GM21423 (cell line): ENCODE data around the gene FOXP1.

Experiments used
- ATAC-seq: cut with Tn5 transposase; IDR thresholded peaks from one replicate; pipeline ENCODE4 v1.9.1; 2021; ENCODE audit warnings: mild to moderate bottlenecking, moderate library complexity; ENCODE audit not compliant: unreplicated experiment

FOXP1 gene

GRCh38 chr3:71228156-71228866 lies 355.2 kb downstream of the FOXP1 start:
- ATAC-seq = no peak

- ATAC-seq = peak; percentile 9
Observed at GRCh38 chr3:71227270-71227661, 356.3 kb downstream of the FOXP1 start.

- ATAC-seq = peak; percentile 84
Observed at GRCh38 chr3:71226565-71227269, 356.8 kb downstream of the FOXP1 start.

GRCh38 chr3:71225951-71226564 lies 357.5 kb downstream of the FOXP1 start:
- ATAC-seq = peak; percentile 1

- ATAC-seq = no peak
Observed at GRCh38 chr3:71225002-71225684, 358.4 kb downstream of the FOXP1 start.

- peak; percentile 98 for ATAC-seq
Observed at GRCh38 chr3:71219744-71220638, 363.5 kb downstream of the FOXP1 start.

- ATAC-seq = no peak
Observed at GRCh38 chr3:71218508-71218907, 365.0 kb downstream of the FOXP1 start.

- no peak for ATAC-seq
Observed at GRCh38 chr3:71217640-71218222, 365.8 kb downstream of the FOXP1 start.

- ATAC-seq = no peak
Observed at GRCh38 chr3:71215351-71215750, 368.2 kb downstream of the FOXP1 start.

GRCh38 chr3:71214797-71215196 lies 368.7 kb downstream of the FOXP1 start:
- ATAC-seq = no peak

- no peak for ATAC-seq
Observed at GRCh38 chr3:71214016-71214415, 369.5 kb downstream of the FOXP1 start.

- ATAC-seq = no peak
Observed at GRCh38 chr3:71211083-71211482, 372.4 kb downstream of the FOXP1 start.

- ATAC-seq = no peak
Observed at GRCh38 chr3:71210257-71211007, 373.1 kb downstream of the FOXP1 start.

GRCh38 chr3:71208211-71209095 lies 375.1 kb downstream of the FOXP1 start:
- no peak for ATAC-seq

- ATAC-seq = no peak
Observed at GRCh38 chr3:71207632-71208031, 375.9 kb downstream of the FOXP1 start.

GRCh38 chr3:71206305-71207165 lies 377.0 kb downstream of the FOXP1 start:
- no peak for ATAC-seq

- ATAC-seq = no peak
Observed at GRCh38 chr3:71203727-71204488, 379.6 kb downstream of the FOXP1 start.
